GM12891 (cell line): Measurements from ENCODE around the gene DCLK1.

Source experiments
- PAX5 ChIP-seq: IDR thresholded peaks from 2 replicates; pipeline ENCODE4 v1.6.1; 2011; ENCODE audit warnings: low read length, moderate library complexity, mild to moderate bottlenecking; ENCODE audit not compliant: insufficient read depth, severe bottlenecking
- POLR2A ChIP-seq: IDR thresholded peaks from 2 replicates; pipeline ENCODE4 v1.6.1; 2011; ENCODE audit warnings: low read depth, low read length, control low read depth
- POLR2AphosphoS5 ChIP-seq: IDR thresholded peaks from 2 replicates; pipeline ENCODE4 v1.6.1; 2011; ENCODE audit warnings: low read depth, low read length, control low read depth
- POU2F2 ChIP-seq: IDR thresholded peaks from 2 replicates; pipeline ENCODE4 v1.6.1; 2011; ENCODE audit warnings: low read depth, mild to moderate bottlenecking, control low read depth, low read length, moderate library complexity
- SPI1 ChIP-seq: IDR thresholded peaks from 2 replicates; pipeline ENCODE4 v1.6.1; 2011; ENCODE audit warnings: low read depth, low read length, control low read depth
- TAF1 ChIP-seq: IDR thresholded peaks from 2 replicates; pipeline ENCODE4 v1.6.1; 2011; ENCODE audit warnings: low read depth, low read length, control low read depth

GRCh38 chr13:35941374-35941773 is 189.8 kb downstream of the DCLK1 start:
- TF ChIP-seq POLR2AphosphoS5: no peak
- TF ChIP-seq POLR2A: no peak
- TF ChIP-seq SPI1: no peak
- TF ChIP-seq PAX5: no peak
- TF ChIP-seq TAF1: no peak
- TF ChIP-seq POU2F2: no peak
